Measurements from ENCODE around the gene PFDN4. TPM values are rescaled to one million over a fixed set of nuclear protein-coding genes. Genes with fewer than 3 reads are reported as not detected.

PFDN4 gene
- polyA plus RNA-seq, 1 experiment, result 104 TPM

DNA sequence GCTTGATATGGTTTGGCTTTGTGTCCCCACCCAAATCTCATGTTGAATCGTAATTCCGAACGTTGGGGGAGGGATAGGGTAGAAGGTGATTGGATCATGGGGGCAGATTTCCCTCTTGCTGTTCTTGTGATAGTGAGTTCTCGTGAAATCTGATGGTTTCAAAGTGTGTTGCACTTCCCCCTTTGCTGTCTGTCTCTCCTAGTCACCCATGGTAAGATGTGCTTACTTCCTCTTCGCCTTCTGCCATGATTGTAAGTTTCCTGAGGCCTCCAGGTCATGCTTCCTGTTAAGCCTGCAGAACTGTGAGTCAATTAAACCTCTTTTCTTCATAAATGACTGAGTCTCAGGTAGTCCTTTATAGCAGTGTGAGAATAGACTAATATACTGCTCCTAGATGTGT is 19.9 kb downstream of the PFDN4 start:
- CTCF ChIA-PET, result interaction anchor here (1.1 to 1.5 kb wide), 2 partner anchors 8 to 20 kb away, joined by 3 read pairs; partner anchors contain the start of gene PFDN4
- H3K27me3 ChIP-seq (ENCODE audit: control insufficient read depth, insufficient read depth, low read length), result no peaks in the 10 kb centered on the region
- DNase-seq (ENCODE audit: low read depth, low spot score), result no peak
- H3K9me3 ChIP-seq (ENCODE audit: control insufficient read depth, insufficient read depth, low read length), result peaks cover 6% of the 10 kb centered on the region; the same call in 1 of the 2 replicates
- TF ChIP-seq, protein P1, sequence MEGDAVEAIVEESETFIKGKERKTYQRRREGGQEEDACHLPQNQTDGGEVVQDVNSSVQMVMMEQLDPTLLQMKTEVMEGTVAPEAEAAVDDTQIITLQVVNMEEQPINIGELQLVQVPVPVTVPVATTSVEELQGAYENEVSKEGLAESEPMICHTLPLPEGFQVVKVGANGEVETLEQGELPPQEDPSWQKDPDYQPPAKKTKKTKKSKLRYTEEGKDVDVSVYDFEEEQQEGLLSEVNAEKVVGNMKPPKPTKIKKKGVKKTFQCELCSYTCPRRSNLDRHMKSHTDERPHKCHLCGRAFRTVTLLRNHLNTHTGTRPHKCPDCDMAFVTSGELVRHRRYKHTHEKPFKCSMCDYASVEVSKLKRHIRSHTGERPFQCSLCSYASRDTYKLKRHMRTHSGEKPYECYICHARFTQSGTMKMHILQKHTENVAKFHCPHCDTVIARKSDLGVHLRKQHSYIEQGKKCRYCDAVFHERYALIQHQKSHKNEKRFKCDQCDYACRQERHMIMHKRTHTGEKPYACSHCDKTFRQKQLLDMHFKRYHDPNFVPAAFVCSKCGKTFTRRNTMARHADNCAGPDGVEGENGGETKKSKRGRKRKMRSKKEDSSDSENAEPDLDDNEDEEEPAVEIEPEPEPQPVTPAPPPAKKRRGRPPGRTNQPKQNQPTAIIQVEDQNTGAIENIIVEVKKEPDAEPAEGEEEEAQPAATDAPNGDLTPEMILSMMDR (IDR thresholded peaks at IDR 0.05; ENCODE audit: low read depth, low read length), result no peak
- POLR2A ChIA-PET, result no interaction called here
- H3K27ac ChIP-seq (ENCODE audit: low read depth, low read length), result no peak overlapping the region
- H3K4me3 ChIP-seq (ENCODE audit: low read depth, low read length), result no peak overlapping the region

- Histone ChIP-seq H3K27ac (ENCODE audit: low read depth, low read length) (no peak overlapping the region), H3K9me3 (ENCODE audit: control insufficient read depth, insufficient read depth, low read length) (peaks cover 6% of the 10 kb centered on the region; the same call in 1 of the 2 replicates), H3K27me3 (ENCODE audit: control insufficient read depth, insufficient read depth, low read length) (no peaks in the 10 kb centered on the region), H3K4me3 (ENCODE audit: low read depth, low read length) (no peak overlapping the region)
- ChIA-PET CTCF (interaction anchor here (1.1 to 1.5 kb wide), 3 partner anchors 9 to 21 kb away, joined by 3 read pairs; partner anchors contain the start of gene PFDN4), POLR2A (no interaction called here)
- TF ChIP-seq, protein P1 (IDR thresholded peaks at IDR 0.05; ENCODE audit: low read depth, low read length), result no peak
- DNase-seq (ENCODE audit: low read depth, low spot score), result no peak
Measured at GRCh38 chr20:54228841-54229240, 21.0 kb downstream of the PFDN4 start.

DNA sequence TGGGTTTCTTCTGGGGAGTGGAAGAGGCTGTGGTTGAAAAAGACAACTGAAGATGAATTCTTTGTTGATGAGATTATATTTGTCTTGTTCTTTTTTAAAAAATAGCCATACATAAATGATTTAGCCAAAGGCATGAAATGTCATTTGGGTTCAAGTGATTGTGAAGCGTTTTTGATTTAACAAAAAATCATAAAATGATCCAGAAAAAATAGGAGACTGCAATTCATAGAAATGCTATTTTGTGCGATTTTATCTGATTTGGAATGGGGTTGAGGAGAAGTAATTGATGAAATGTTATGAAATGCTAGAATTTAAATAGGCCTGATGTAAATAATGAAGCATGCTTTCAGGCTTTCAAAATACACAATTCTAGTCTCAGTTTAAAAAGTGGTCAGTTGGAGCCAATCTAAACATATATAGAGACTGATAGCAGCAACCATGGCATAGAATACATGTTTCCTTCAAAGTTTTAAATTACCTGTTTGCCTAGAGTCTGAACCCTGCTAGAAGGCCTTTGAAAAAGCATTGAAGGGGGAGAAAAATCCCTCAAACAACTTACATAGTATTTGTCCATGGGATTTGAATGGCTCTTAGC is 21.8 kb downstream of the PFDN4 start:
- Histone ChIP-seq H3K9me3 (ENCODE audit: control insufficient read depth, insufficient read depth, low read length) (peaks cover 6% of the 10 kb centered on the region; the same call in 1 of the 2 replicates), H3K27me3 (ENCODE audit: control insufficient read depth, insufficient read depth, low read length) (no peaks in the 10 kb centered on the region), H3K4me3 (ENCODE audit: low read depth, low read length) (no peak overlapping the region), H3K27ac (ENCODE audit: low read depth, low read length) (no peak overlapping the region)
- POLR2A ChIA-PET, result no interaction called here
- CTCF ChIA-PET, result interaction anchor here (1.3 to 1.8 kb wide), 2 partner anchors 10 to 18 kb away, joined by 3 to 4 read pairs; no protein-coding TSS in a partner anchor
- TF ChIP-seq, protein P1 (IDR thresholded peaks at IDR 0.05; ENCODE audit: low read depth, low read length), result no peak
- DNase-seq (ENCODE audit: low read depth, low spot score), result no peak

DNA sequence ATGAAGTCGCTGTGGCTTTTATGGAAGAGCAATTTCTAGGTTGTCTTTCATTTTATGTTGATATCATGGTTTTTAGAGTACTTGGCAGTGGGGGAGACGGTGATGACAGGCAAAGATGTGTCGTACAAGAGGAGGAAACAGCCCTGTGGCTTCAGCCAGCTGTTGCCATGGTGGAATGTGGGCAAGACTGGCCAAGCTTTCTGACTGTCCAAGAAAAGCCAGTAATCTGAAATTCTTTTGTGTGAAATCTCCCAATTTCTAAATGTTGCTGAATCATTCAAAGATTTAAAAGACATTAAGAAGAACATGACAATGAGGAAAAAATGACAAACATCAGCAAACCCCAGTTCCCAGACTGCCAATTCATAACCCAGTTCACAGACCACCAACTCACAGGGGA is 23.1 kb downstream of the PFDN4 start:
- Histone ChIP-seq H3K9me3 (ENCODE audit: control insufficient read depth, insufficient read depth, low read length) (peaks cover 6% of the 10 kb centered on the region; the same call in 1 of the 2 replicates), H3K27ac (ENCODE audit: low read depth, low read length) (no peak overlapping the region), H3K4me3 (ENCODE audit: low read depth, low read length) (no peak overlapping the region), H3K27me3 (ENCODE audit: control insufficient read depth, insufficient read depth, low read length) (no peaks in the 10 kb centered on the region)
- ChIA-PET CTCF (interaction anchor here (1.8 kb wide), 1 partner anchor 12 kb away, joined by 4 read pairs; no protein-coding TSS in a partner anchor), POLR2A (no interaction called here)
- TF ChIP-seq, protein P1 (IDR thresholded peaks at IDR 0.05; ENCODE audit: low read depth, low read length), result no peak
- no peak for DNase-seq (ENCODE audit: low read depth, low spot score)

DNA sequence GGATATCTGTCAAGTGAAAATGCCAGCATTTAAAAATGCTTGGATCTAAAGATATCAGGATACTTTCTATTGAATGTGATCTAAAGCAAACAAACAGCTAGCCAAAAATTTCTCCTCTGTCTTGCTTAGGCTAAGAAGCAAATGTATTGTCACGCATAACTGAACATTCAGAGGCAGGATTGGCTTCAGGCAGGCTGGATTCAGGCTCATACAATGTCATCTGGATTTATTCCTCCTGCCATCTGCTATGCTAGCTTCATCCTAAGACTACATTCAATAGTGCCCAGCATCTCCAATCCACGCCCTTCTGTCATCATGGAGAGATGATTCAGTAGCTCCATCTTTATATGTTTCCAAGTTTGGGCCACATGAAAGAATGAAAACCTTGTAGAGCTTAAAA is 27.1 kb downstream of the PFDN4 start:
- Histone ChIP-seq H3K27ac (ENCODE audit: low read depth, low read length) (no peak overlapping the region), H3K9me3 (ENCODE audit: control insufficient read depth, insufficient read depth, low read length) (peaks cover 6% of the 10 kb centered on the region; the same call in 1 of the 2 replicates), H3K27me3 (ENCODE audit: control insufficient read depth, insufficient read depth, low read length) (no peaks in the 10 kb centered on the region), H3K4me3 (ENCODE audit: low read depth, low read length) (no peak overlapping the region)
- CTCF ChIA-PET, result interaction anchor here (0.7 to 1.4 kb wide), 4 partner anchors 16 to 1192 kb away, joined by 3 to 7 read pairs (median 4); no protein-coding TSS in a partner anchor
- POLR2A ChIA-PET, result no interaction called here
- no peak for DNase-seq (ENCODE audit: low read depth, low spot score)
- TF ChIP-seq, protein P1 (IDR thresholded peaks at IDR 0.05; ENCODE audit: low read depth, low read length), result no peak

All from AG04450 (cell line).